Calu3 (cell line): Measurements from ENCODE around the gene SPI1. TPM values are rescaled to one million over a fixed set of nuclear protein-coding genes. Genes with fewer than 3 reads are reported as not detected.

ENCODE experiments used
- BruUV-seq: library from RNA; stranded (reverse); fragments of 400-500 nt; replicated peaks from 2 replicates; lab custom pipeline; 2021; lab: Mats Ljungman, UMichigan
- CTCF ChIA-PET: fragments of 300-600 bp; sonication (Branson Sonifier 250); formaldehyde crosslinking; loops from one replicate; lab custom pipeline; 2022; ENCODE audit warnings: antibody characterized with exemption; lab: Charles Lee
- DNase-seq: peaks from one replicate; pipeline ENCODE4 v3.0.0; 2022
- H3K27ac Mint-ChIP-seq: one replicate; pipeline ENCODE4 v1.8.0; 2022; ENCODE audit warnings: mixed read lengths; ENCODE audit not compliant: unreplicated experiment
- H3K27me3 Mint-ChIP-seq: one replicate; pipeline ENCODE4 v1.8.0; 2022; ENCODE audit warnings: mixed read lengths; ENCODE audit not compliant: unreplicated experiment
- H3K36me3 Mint-ChIP-seq: one replicate; pipeline ENCODE4 v1.8.0; 2022; ENCODE audit warnings: mild to moderate bottlenecking, moderate library complexity, mixed read lengths; ENCODE audit not compliant: insufficient read depth, unreplicated experiment
- H3K4me1 Mint-ChIP-seq: one replicate; pipeline ENCODE4 v1.8.0; 2022; ENCODE audit warnings: mild to moderate bottlenecking, low read depth, mixed read lengths; ENCODE audit not compliant: unreplicated experiment
- H3K4me3 Mint-ChIP-seq: one replicate; pipeline ENCODE4 v1.8.0; 2022; ENCODE audit warnings: mild to moderate bottlenecking, low read depth, moderate library complexity, mixed read lengths; ENCODE audit not compliant: unreplicated experiment
- H3K9me3 Mint-ChIP-seq: one replicate; pipeline ENCODE4 v1.8.0; 2022; ENCODE audit warnings: low read depth, mixed read lengths; ENCODE audit not compliant: unreplicated experiment
- intact Hi-C: fragments of 100-400 bp; cut with micrococcal nuclease; formaldehyde crosslinking; loops from one replicate; pipeline ENCODE4 v1.10.0; 2022; ENCODE audit not compliant: unreplicated experiment
- total RNA-seq: library from RNA; stranded (reverse); gene quantifications from 2 replicates; pipeline ENCODE4 v1.2.3, GENCODE V29; 2022
- TF ChIP-seq, protein P1 (sequence below): fragments of 200-600 bp; IDR thresholded peaks from one replicate; pipeline ENCODE4 v1.8.0; 2022; ENCODE audit warnings: antibody characterized with exemption; ENCODE audit not compliant: unreplicated experiment

Gene SPI1
- total RNA-seq, 1 experiment from 2014 or later, result not detected

DNA sequence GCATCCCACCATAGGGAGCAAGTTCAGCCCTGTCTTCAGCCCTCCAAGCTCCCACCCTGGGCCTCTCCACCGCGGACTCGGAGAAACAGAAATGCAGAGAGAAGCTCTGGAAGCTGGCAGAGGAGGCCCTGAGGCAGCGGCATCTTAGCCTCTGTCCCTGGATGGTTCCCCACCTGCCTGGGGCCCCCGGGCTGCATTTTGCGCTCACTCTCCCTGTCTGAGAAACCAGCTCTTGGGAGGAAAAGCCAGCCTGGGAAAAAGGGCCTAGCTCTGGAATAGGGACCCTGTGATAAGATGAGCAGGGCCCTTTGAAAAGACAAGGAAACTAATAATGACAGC is 12.0 kb upstream of the SPI1 start:
- BruUV-seq, result no TSS peak
- no peaks in the 10 kb centered on the region for H3K9me3 Mint-ChIP-seq
- no peak overlapping the region for H3K27ac Mint-ChIP-seq
- H3K27me3 Mint-ChIP-seq, result peaks cover 8% of the 10 kb centered on the region
- CTCF ChIA-PET, result no interaction called here
- no peak for DNase-seq
- H3K36me3 Mint-ChIP-seq, result no peaks in the 10 kb centered on the region
- no peaks in the 10 kb centered on the region for H3K4me1 Mint-ChIP-seq
- intact Hi-C loops, result no loop called here
- TF ChIP-seq, protein P1, sequence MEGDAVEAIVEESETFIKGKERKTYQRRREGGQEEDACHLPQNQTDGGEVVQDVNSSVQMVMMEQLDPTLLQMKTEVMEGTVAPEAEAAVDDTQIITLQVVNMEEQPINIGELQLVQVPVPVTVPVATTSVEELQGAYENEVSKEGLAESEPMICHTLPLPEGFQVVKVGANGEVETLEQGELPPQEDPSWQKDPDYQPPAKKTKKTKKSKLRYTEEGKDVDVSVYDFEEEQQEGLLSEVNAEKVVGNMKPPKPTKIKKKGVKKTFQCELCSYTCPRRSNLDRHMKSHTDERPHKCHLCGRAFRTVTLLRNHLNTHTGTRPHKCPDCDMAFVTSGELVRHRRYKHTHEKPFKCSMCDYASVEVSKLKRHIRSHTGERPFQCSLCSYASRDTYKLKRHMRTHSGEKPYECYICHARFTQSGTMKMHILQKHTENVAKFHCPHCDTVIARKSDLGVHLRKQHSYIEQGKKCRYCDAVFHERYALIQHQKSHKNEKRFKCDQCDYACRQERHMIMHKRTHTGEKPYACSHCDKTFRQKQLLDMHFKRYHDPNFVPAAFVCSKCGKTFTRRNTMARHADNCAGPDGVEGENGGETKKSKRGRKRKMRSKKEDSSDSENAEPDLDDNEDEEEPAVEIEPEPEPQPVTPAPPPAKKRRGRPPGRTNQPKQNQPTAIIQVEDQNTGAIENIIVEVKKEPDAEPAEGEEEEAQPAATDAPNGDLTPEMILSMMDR, result no peak
- H3K4me3 Mint-ChIP-seq, result no peak overlapping the region

- no peaks in the 10 kb centered on the region for H3K4me1 Mint-ChIP-seq
- H3K27ac Mint-ChIP-seq, result no peak overlapping the region
- CTCF ChIA-PET, result no interaction called here
- intact Hi-C loops, result no loop called here
- no peaks in the 10 kb centered on the region for H3K36me3 Mint-ChIP-seq
- no TSS peak for BruUV-seq
- no peaks in the 10 kb centered on the region for H3K9me3 Mint-ChIP-seq
- no peak overlapping the region for H3K4me3 Mint-ChIP-seq
- DNase-seq, result no peak
- peaks cover 8% of the 10 kb centered on the region for H3K27me3 Mint-ChIP-seq
- TF ChIP-seq, protein P1, result no peak
Observed at GRCh38 chr11:47389577-47390421, 11.5 kb upstream of the SPI1 start.

DNA sequence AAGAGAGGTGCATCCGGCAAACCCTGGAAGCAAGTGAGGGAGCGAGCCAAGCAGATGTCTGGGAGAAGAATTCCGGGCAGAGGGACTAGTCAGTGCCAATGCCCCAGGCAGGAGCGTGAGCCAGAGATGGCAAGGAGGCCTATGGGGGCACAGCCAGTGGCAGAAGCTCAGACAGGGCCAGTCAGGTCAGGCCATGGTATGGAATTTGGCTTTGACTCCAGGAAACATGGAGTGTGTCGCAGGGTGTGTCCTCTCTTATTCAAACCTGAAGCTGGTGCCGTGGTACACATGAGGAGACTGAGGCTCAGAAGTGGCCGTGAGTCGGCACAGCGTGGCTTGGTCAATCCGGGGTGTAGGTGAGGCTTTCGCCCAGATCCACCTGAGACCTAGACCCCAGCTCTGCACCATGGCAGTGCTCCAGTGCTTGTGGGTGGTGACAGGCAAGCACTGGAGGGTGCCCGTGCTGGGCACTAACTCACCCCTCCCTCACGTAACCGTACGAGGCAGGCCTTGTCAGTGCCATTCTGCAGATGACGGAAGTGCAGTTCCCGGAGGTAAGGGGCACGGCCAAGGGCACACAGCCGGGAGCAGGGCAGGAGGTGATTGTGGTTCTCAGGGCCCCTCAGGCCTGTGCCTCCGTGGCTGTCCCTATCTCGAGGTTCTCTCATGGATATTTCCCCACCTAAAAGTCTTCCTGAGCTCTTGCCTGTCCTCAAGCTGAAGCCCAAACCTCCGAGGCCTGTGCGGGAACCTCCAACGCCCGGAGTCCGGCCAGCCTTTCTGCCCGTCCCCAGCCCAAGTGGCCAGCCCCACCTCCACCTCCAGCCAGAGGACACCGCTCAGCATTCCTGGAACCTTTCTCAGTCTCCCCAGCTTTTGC is 10.6 kb upstream of the SPI1 start:
- BruUV-seq, result no TSS peak
- intact Hi-C loops, result no loop called here
- H3K9me3 Mint-ChIP-seq, result no peaks in the 10 kb centered on the region
- H3K36me3 Mint-ChIP-seq, result no peaks in the 10 kb centered on the region
- H3K27ac Mint-ChIP-seq, result no peak overlapping the region
- TF ChIP-seq, protein P1, result no peak
- no peak overlapping the region for H3K4me3 Mint-ChIP-seq
- peaks cover 8% of the 10 kb centered on the region for H3K27me3 Mint-ChIP-seq
- H3K4me1 Mint-ChIP-seq, result no peaks in the 10 kb centered on the region
- CTCF ChIA-PET, result no interaction called here
- DNase-seq, result no peak

GRCh38 chr11:47387944-47388696 is 9.8 kb upstream of the SPI1 start:
- CTCF ChIA-PET, result no interaction called here
- no peaks in the 10 kb centered on the region for H3K4me1 Mint-ChIP-seq
- no peak for DNase-seq
- peaks cover 15% of the 10 kb centered on the region for H3K27me3 Mint-ChIP-seq
- H3K36me3 Mint-ChIP-seq, result no peaks in the 10 kb centered on the region
- intact Hi-C loops, result no loop called here
- no peak overlapping the region for H3K4me3 Mint-ChIP-seq
- TF ChIP-seq, protein P1, result no peak
- H3K9me3 Mint-ChIP-seq, result no peaks in the 10 kb centered on the region
- no TSS peak for BruUV-seq
- no peak overlapping the region for H3K27ac Mint-ChIP-seq
